Hepatocyte (in vitro differentiated cells): ENCODE measurements around the gene OR14A2. TPM values are rescaled to one million over a fixed set of nuclear protein-coding genes. Genes with fewer than 3 reads are reported as not detected.
"Not testable (repeated sequence)": the region's sequence is repeated elsewhere in the genome, so short reads cannot be mapped to it uniquely, and the experiment has no call there.

Source experiments
- DNase-seq: peaks from one replicate; pipeline ENCODE4 v3.0.0-alpha.2; 2016; ENCODE audit warnings: low spot score
- H2AFZ ChIP-seq: fragments of 200-600 bp; sonication (generic); 2 replicates; pipeline ENCODE4 v1.6.0; 2016; ENCODE audit warnings: antibody characterized with exemption, mild to moderate bottlenecking
- H3K27ac ChIP-seq: fragments of 200-600 bp; sonication (generic); 2 replicates; pipeline ENCODE4 v1.5.1; 2016; ENCODE audit warnings: mild to moderate bottlenecking
- H3K27me3 ChIP-seq: fragments of 200-600 bp; sonication (generic); 2 replicates; pipeline ENCODE4 v1.6.1; 2016
- H3K36me3 ChIP-seq: fragments of 200-600 bp; sonication (generic); replicated peaks from 2 replicates; pipeline ENCODE4 v1.5.1; 2016; ENCODE audit warnings: low read depth; ENCODE audit not compliant: insufficient read depth
- H3K4me1 ChIP-seq: fragments of 200-600 bp; sonication (generic); 2 replicates; pipeline ENCODE4 v1.5.1; 2016; ENCODE audit warnings: mild to moderate bottlenecking, moderate library complexity; ENCODE audit not compliant: insufficient read depth
- H3K4me2 ChIP-seq: fragments of 200-600 bp; sonication (generic); 2 replicates; pipeline ENCODE4 v1.6.0; 2016
- H3K4me3 ChIP-seq: fragments of 200-600 bp; sonication (generic); 2 replicates; pipeline ENCODE4 v1.5.1; 2016; ENCODE audit warnings: mild to moderate bottlenecking
- H3K79me2 ChIP-seq: fragments of 200-600 bp; sonication (generic); 2 replicates; pipeline ENCODE4 v1.6.0; 2017; ENCODE audit warnings: mild to moderate bottlenecking
- H3K9me2 ChIP-seq: fragments of 200-600 bp; sonication (generic); replicated peaks from 2 replicates; pipeline ENCODE4 v1.6.0; 2017; ENCODE audit warnings: mild to moderate bottlenecking; ENCODE audit not compliant: insufficient read depth
- H3K9me3 ChIP-seq: fragments of 200-600 bp; sonication (generic); 2 replicates; pipeline ENCODE4 v1.5.1; 2016; ENCODE audit warnings: low read depth, mild to moderate bottlenecking
- H4K20me1 ChIP-seq: fragments of 200-600 bp; sonication (generic); 2 replicates; pipeline ENCODE4 v1.6.0; 2016; ENCODE audit warnings: mild to moderate bottlenecking; ENCODE audit not compliant: insufficient read depth, poor library complexity, severe bottlenecking
- EZH2 ChIP-seq: fragments of 200-600 bp; sonication (generic); IDR thresholded peaks from 2 replicates; pipeline ENCODE4 v1.6.1; 2016; ENCODE audit warnings: antibody characterized with exemption, mild to moderate bottlenecking, borderline replicate concordance
- EZH2phosphoT487 ChIP-seq: fragments of 200-600 bp; sonication (generic); IDR thresholded peaks from one replicate; pipeline ENCODE4 v1.6.1; 2018; ENCODE audit warnings: antibody characterized with exemption, mild to moderate bottlenecking, low read depth, moderate library complexity; ENCODE audit not compliant: unreplicated experiment, severe bottlenecking
- WGBS: methylation state at CpG from one replicate; pipeline ENCODE4 v1.1.6; 2016; ENCODE audit warnings: low lambda C conversion rate; ENCODE audit errors: missing lambda C conversion rate; 5-methylcytosine and 5-hydroxymethylcytosine counted together
- polyA plus RNA-seq: library from polyadenylated mRNA; unstranded; fragments of >200 nt; fragmentation: Nextera tagmentation; extraction: Ambion mirVana; gene quantifications from 2 replicates; pipeline ENCODE4 v1.2.1, GENCODE V29; 2016
- total RNA-seq: library from RNA; depleted of rRNA; stranded (reverse); fragments of >200 nt; gene quantifications from 2 replicates; pipeline ENCODE4 v1.2.3, GENCODE V29; 2014
- TF ChIP-seq, protein P1 (sequence below): fragments of 200-600 bp; sonication (generic); IDR thresholded peaks from 2 replicates; pipeline ENCODE4 v1.5.1; 2016; ENCODE audit warnings: antibody characterized with exemption, mild to moderate bottlenecking; ENCODE audit not compliant: poor library complexity

OR14A2 gene
- total and polyA plus RNA-seq, 2 experiments from 2014 or later: not detected

- Histone ChIP-seq H4K20me1 (no peaks in the 10 kb centered on the region), H3K27me3 (no peaks in the 10 kb centered on the region), H3K9me2 (no peaks in the 10 kb centered on the region), H2AFZ (no peak overlapping the region), H3K4me1 (no peaks in the 10 kb centered on the region), H3K4me3 (no peak overlapping the region), H3K9me3 (peaks cover 6% of the 10 kb centered on the region), H3K27ac (no peak overlapping the region), H3K4me2 (no peak overlapping the region), H3K79me2 (no peaks in the 10 kb centered on the region), H3K36me3 (no peaks in the 10 kb centered on the region)
- TF ChIP-seq, protein P1, sequence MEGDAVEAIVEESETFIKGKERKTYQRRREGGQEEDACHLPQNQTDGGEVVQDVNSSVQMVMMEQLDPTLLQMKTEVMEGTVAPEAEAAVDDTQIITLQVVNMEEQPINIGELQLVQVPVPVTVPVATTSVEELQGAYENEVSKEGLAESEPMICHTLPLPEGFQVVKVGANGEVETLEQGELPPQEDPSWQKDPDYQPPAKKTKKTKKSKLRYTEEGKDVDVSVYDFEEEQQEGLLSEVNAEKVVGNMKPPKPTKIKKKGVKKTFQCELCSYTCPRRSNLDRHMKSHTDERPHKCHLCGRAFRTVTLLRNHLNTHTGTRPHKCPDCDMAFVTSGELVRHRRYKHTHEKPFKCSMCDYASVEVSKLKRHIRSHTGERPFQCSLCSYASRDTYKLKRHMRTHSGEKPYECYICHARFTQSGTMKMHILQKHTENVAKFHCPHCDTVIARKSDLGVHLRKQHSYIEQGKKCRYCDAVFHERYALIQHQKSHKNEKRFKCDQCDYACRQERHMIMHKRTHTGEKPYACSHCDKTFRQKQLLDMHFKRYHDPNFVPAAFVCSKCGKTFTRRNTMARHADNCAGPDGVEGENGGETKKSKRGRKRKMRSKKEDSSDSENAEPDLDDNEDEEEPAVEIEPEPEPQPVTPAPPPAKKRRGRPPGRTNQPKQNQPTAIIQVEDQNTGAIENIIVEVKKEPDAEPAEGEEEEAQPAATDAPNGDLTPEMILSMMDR: no peak
- TF ChIP-seq EZH2phosphoT487 (no peak), EZH2 (no peak)
- WGBS: 82% methylated on average over 1 of the region's 1 CpG
- DNase-seq: no peak
Observed at GRCh38 chr1:247749870-247750269, 1.9 kb upstream of the OR14A2 start.

DNA sequence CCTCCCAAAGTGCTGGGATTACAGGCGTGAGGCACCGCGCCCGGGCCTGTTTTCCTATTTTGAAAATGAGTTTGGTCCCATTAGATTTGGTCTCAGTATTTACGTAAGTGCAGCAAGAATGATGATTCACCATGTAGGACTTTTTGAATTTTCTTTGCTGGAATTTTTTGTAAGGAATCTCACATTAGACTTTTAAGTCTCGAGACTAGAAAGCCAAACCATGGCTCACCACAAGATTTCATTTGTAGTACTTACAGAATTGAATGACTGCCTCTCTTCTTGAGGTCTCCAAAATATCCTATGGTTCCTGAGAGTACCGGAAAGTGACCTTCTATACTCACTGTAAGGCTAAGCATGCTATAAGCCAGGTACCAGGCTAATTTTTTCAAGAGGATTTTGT, 325 bp downstream of the OR14A2 start:
- Histone ChIP-seq H3K79me2 (no peaks in the 10 kb centered on the region), H3K9me3 (peaks cover 6% of the 10 kb centered on the region), H3K4me2 (no peak overlapping the region), H2AFZ (no peak overlapping the region), H3K9me2 (no peaks in the 10 kb centered on the region), H3K4me3 (no peak overlapping the region), H4K20me1 (no peaks in the 10 kb centered on the region), H3K36me3 (no peaks in the 10 kb centered on the region), H3K27ac (no peak overlapping the region), H3K4me1 (no peaks in the 10 kb centered on the region), H3K27me3 (no peaks in the 10 kb centered on the region)
- 83% methylated on average over 7 of the region's 7 CpGs for WGBS
- no peak for DNase-seq
- TF ChIP-seq EZH2: no peak
- TF ChIP-seq, protein P1: no peak
- no peak for TF ChIP-seq EZH2phosphoT487

DNA sequence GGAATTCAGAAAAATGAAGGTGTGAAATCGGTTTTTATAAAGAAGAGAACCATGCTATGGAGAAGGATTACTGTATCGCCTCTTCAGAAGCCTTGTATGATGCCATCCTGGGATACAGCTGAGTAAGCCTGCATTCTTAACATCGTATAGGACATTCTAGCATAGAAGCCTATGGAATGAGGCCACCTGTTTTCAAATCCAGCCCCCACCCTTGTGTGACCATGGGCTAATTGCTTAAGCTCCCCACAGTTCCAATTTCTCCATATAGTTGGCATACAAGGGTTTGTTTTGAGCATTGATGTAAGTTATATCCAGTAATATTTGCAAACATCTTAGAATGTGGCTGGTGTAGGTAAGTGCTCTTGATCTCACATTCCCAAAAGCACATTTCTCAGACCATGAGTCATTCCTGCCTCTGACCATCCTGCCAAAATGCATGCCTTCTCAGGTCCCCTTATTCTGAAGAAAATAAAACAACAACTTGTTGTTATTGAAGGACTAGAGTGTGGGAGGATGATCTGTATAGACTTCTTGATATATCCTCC, 1.5 kb downstream of the OR14A2 start:
- no peak overlapping the region for H2AFZ ChIP-seq

GRCh38 chr1:247742215-247742760, 5.7 kb downstream of the OR14A2 start:
- 32% methylated on average over 3 of the region's 3 CpGs for WGBS

More for the DNA sequence above, 1.5 kb downstream of the OR14A2 start:
- Histone ChIP-seq H3K4me2 (no peak overlapping the region), H3K4me3 (no peak overlapping the region), H3K27ac (no peak overlapping the region), H3K9me2 (no peaks in the 10 kb centered on the region), H3K4me1 (no peaks in the 10 kb centered on the region), H3K27me3 (no peaks in the 10 kb centered on the region), H4K20me1 (no peaks in the 10 kb centered on the region), H3K36me3 (no peaks in the 10 kb centered on the region), H3K9me3 (no peaks in the 10 kb centered on the region), H3K79me2 (no peaks in the 10 kb centered on the region)
- TF ChIP-seq, protein P1: no peak
- TF ChIP-seq EZH2 (no peak), EZH2phosphoT487 (no peak)
- WGBS: 61% methylated on average over 3 of the region's 3 CpGs
- DNase-seq: no peak

More at GRCh38 chr1:247742215-247742760, 5.7 kb downstream of the OR14A2 start:
- H3K79me2 ChIP-seq, H3K4me2 ChIP-seq, H3K27me3 ChIP-seq, H2AFZ ChIP-seq, H3K9me3 ChIP-seq, H3K36me3 ChIP-seq, H3K4me3 ChIP-seq, DNase-seq, H4K20me1 ChIP-seq, H3K4me1 ChIP-seq, H3K9me2 ChIP-seq, H3K27ac ChIP-seq: not testable (repeated sequence)
